ENCODE measurements around the gene NRN1L.
A peak's percentile ranks its signal among the peaks of the same experiment; 100 is the strongest.
"Not testable (repeated sequence)": the region's sequence is repeated elsewhere in the genome, so short reads cannot be mapped to it uniquely, and the experiment has no call there.

NRN1L gene

GRCh38 chr16:67884684-67885083, at the start of gene NRN1L:
Gene NRN1L, plus strand, starts transcription at chr16:67884885. Its CDS starts 19 bp downstream, at chr16:67884904.
- DNase-seq (ENCODE audit: low spot score): peak; percentile 95

- not testable (repeated sequence) for DNase-seq (ENCODE audit: low spot score)
Measured at GRCh38 chr16:67837190-67837589, 47.5 kb upstream of the NRN1L start.

- DNase-seq (ENCODE audit: low spot score): no peak
Measured at GRCh38 chr16:67837811-67838210, 46.9 kb upstream of the NRN1L start.

GRCh38 chr16:67841198-67841815, 43.4 kb upstream of the NRN1L start:
- DNase-seq (ENCODE audit: low spot score): no peak

GRCh38 chr16:67841816-67842508, 42.7 kb upstream of the NRN1L start, which contains the start of gene THAP11:
Gene THAP11, plus strand, starts transcription at chr16:67842320. Its CDS starts 235 bp downstream, at chr16:67842555.
- peak; percentile 95 for DNase-seq (ENCODE audit: low spot score)

GRCh38 chr16:67842509-67843342, 42.0 kb upstream of the NRN1L start:
- DNase-seq (ENCODE audit: low spot score): peak; percentile 64

- peak; percentile 57 for DNase-seq (ENCODE audit: low spot score)
Measured at GRCh38 chr16:67843343-67843765, 41.3 kb upstream of the NRN1L start.

GRCh38 chr16:67844497-67844896, 40.2 kb upstream of the NRN1L start:
- DNase-seq (ENCODE audit: low spot score): peak; percentile 60

- DNase-seq (ENCODE audit: low spot score): no peak
Measured at GRCh38 chr16:67845291-67846062, 39.2 kb upstream of the NRN1L start.

GRCh38 chr16:67846063-67846319, 38.7 kb upstream of the NRN1L start:
- no peak for DNase-seq (ENCODE audit: low spot score)

GRCh38 chr16:67846320-67847063, 38.2 kb upstream of the NRN1L start, which contains the start of gene NUTF2:
Gene NUTF2, plus strand, starts transcription at chr16:67846933. Its CDS starts 18,198 bp downstream, at chr16:67865131.
- peak; percentile 94 for DNase-seq (ENCODE audit: low spot score)

- DNase-seq (ENCODE audit: low spot score): peak; percentile 79
Measured at GRCh38 chr16:67847064-67847861, 37.4 kb upstream of the NRN1L start, which contains the start of gene CENPT. Gene CENPT, minus strand, starts transcription at chr16:67847693. Its CDS starts 13,834 bp downstream, at chr16:67833859.

- no peak for DNase-seq (ENCODE audit: low spot score)
Measured at GRCh38 chr16:67848118-67848517, 36.6 kb upstream of the NRN1L start.

- DNase-seq (ENCODE audit: low spot score): no peak
Measured at GRCh38 chr16:67853670-67854069, 31.0 kb upstream of the NRN1L start.

- DNase-seq (ENCODE audit: low spot score): no peak
Measured at GRCh38 chr16:67855789-67856188, 28.9 kb upstream of the NRN1L start.

GRCh38 chr16:67856927-67857546, 27.6 kb upstream of the NRN1L start:
- DNase-seq (ENCODE audit: low spot score): no peak

- peak; percentile 94 for DNase-seq (ENCODE audit: low spot score)
Measured at GRCh38 chr16:67857547-67858233, 27.0 kb upstream of the NRN1L start.

- DNase-seq (ENCODE audit: low spot score): no peak
Measured at GRCh38 chr16:67858500-67858899, 26.2 kb upstream of the NRN1L start.

All from hepatic stellate cell (primary cell).